Measurements from ENCODE around the gene FGA. TPM values are rescaled to one million over a fixed set of nuclear protein-coding genes. Genes with fewer than 3 reads are reported as not detected.

Gene FGA
- total and polyA plus RNA-seq, 9 of the 15 experiments (the other 6 are each of a cell fraction or from before 2014, with no cell fraction given), result 0.04 to 2.5 (median 0.07) TPM; not detected in 5

- in situ Hi-C loops (cut with MboI), result no loop called here
- Histone ChIP-seq H3K27ac (ENCODE audit: extremely low read depth, low read depth, low read length) (no peak overlapping the region), H3K4me3 (no peak overlapping the region), H3K4me1 (replicated peaks in 1 of 2; ENCODE audit: control insufficient read depth in 2 of 2, insufficient read depth in 2 of 2, low read length in 2 of 2) (no peaks in the 10 kb centered on the region), H3K27me3 (ENCODE audit: control insufficient read depth in 2 of 2, insufficient read depth in 2 of 2, low read length in 2 of 2) (no peaks in the 10 kb centered on the region), H3K79me2 (ENCODE audit: control insufficient read depth, insufficient read depth, low read length) (no peaks in the 10 kb centered on the region), H2AFZ (ENCODE audit: low read depth, low read length) (no peak overlapping the region), H3K4me2 (ENCODE audit: insufficient read depth, low read length) (no peak overlapping the region), H3K9me1 (ENCODE audit: control insufficient read depth, insufficient read depth, low read length) (no peaks in the 10 kb centered on the region), H3K9me3 (replicated peaks; ENCODE audit: control insufficient read depth, insufficient read depth, low read depth, low read length) (no peaks in the 10 kb centered on the region), H4K20me1 (replicated peaks; ENCODE audit: control insufficient read depth, insufficient read depth, low read length) (no peaks in the 10 kb centered on the region), H3K9ac (ENCODE audit: insufficient read depth in 1 of 2, low read depth in 2 of 2, low read length in 2 of 2) (no peak overlapping the region), H3K36me3 (ENCODE audit: control insufficient read depth, insufficient read depth, low read length) (no peaks in the 10 kb centered on the region)
- 0% methylated on average over 6 of the region's 6 CpGs for WGBS (ENCODE audit: insufficient coverage, low coverage, missing lambda C conversion rate)
- CTCF ChIA-PET (ENCODE audit: low intra/inter-chr PET ratio), result no interaction called here
- POLR2A ChIA-PET, result interaction anchor here (0.8 kb wide), 1 partner anchor 8 kb away, joined by 3 read pairs; no protein-coding TSS in a partner anchor
- intact Hi-C loops (cut with micrococcal nuclease), result no loop called here
- no peak for TF ChIP-seq BRCA1 (IDR thresholded peaks at IDR 0.05)
- no peak for TF ChIP-seq BRCA1 (CRISPR knock-in tag; IDR thresholded peaks at IDR 0.05)
- TF ChIP-seq HMGN3 (IDR thresholded peaks at IDR 0.05; ENCODE audit: borderline replicate concordance, extremely low read depth, insufficient read length, low read depth, low read length), result no peak
- TF ChIP-seq ZBTB1 (CRISPR knock-in tag; IDR thresholded peaks at IDR 0.05; ENCODE audit: borderline replicate concordance, low read depth), result no peak
- TF ChIP-seq, protein P1, sequence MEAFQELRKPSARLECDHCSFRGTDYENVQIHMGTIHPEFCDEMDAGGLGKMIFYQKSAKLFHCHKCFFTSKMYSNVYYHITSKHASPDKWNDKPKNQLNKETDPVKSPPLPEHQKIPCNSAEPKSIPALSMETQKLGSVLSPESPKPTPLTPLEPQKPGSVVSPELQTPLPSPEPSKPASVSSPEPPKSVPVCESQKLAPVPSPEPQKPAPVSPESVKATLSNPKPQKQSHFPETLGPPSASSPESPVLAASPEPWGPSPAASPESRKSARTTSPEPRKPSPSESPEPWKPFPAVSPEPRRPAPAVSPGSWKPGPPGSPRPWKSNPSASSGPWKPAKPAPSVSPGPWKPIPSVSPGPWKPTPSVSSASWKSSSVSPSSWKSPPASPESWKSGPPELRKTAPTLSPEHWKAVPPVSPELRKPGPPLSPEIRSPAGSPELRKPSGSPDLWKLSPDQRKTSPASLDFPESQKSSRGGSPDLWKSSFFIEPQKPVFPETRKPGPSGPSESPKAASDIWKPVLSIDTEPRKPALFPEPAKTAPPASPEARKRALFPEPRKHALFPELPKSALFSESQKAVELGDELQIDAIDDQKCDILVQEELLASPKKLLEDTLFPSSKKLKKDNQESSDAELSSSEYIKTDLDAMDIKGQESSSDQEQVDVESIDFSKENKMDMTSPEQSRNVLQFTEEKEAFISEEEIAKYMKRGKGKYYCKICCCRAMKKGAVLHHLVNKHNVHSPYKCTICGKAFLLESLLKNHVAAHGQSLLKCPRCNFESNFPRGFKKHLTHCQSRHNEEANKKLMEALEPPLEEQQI (IDR thresholded peaks at IDR 0.05), result no peak
- TF ChIP-seq ARID1B (IDR thresholded peaks at IDR 0.05), result no peak
- FAIRE-seq (no peak), ATAC-seq (no peak), DNase-seq (ENCODE audit: extremely low read depth in 1 of 4, low spot score in 3 of 4) (no peak)
- BruUV-seq (replicated peaks), result no TSS peak
Observed at GRCh38 chr4:154606728-154607723, 16.5 kb upstream of the FGA start.

Data from K562 (cell line).